ENCODE measurements around the gene KREMEN2. TPM values are rescaled to one million over a fixed set of nuclear protein-coding genes. Genes with fewer than 3 reads are reported as not detected.
A peak's percentile ranks its signal among the peaks of the same experiment; 100 is the strongest.

The KREMEN2 gene
- total and polyA plus RNA-seq, 2 of the 13 experiments (the other 11 are each of a cell fraction or from before 2014, with no cell fraction given): 0.48 to 1.2 TPM

DNA sequence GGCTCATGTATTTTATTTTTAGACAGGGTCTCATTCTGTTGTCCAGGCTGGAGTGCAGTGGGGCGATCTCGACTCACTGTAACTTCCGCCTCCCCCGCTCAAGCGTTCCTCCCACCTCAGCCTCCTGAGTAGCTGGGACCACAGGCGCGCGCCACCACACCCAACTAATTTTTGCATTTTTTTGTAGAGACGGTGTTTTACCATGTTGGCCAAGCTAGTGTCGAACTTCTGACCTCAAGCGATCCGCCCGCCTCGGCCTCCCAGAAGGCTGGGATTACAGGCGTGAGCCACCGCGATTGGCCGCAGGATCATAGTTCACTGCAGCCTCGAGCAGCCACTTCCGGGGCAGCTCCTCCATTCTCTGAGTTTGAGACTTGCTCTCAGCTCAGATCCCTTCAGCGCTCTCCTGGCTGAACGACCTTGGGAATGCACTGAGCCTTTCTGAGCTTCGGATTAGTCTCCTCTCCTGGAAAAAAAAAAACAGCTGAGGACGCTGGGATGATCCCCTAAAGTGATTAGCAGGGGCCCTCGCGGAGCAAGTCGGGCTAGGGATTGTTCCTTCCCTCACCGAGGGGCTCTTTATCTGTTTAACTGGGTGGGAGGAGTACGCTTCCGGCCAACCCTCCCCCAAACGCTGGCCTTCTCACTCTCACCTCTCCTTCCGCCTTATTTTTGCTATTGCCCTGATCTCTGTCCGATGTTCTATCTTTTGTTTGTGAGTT, 17.3 kb downstream of the KREMEN2 start (continued):
- TF ChIP-seq HNF1B (CRISPR knock-in tag; IDR thresholded peaks at IDR 0.05) (0 out of 2 replicates have a peak, but pooled peaks have one; percentile 37), ZNF766 (CRISPR knock-in tag; IDR thresholded peaks at IDR 0.05; ENCODE audit: borderline replicate concordance) (no peak), RELA (CRISPR knock-in tag; IDR thresholded peaks at IDR 0.05) (no peak), PRPF4 (IDR thresholded peaks at IDR 0.05; ENCODE audit: low read depth, low read length, poor library complexity, severe bottlenecking) (no peak), TEAD3 (CRISPR knock-in tag; optimal IDR thresholded peaks at IDR 0.05; ENCODE audit: borderline replicate concordance) (no peak), ZMAT3 (CRISPR knock-in tag; conservative IDR thresholded peaks at IDR 0.05) (no peak), SOX5 (CRISPR knock-in tag; IDR thresholded peaks at IDR 0.05; ENCODE audit: borderline replicate concordance) (no peak), ONECUT2 (CRISPR knock-in tag; IDR thresholded peaks at IDR 0.05) (no peak), ZFAT (CRISPR knock-in tag; conservative IDR thresholded peaks at IDR 0.05) (no peak), ZNF292 (CRISPR knock-in tag; IDR thresholded peaks at IDR 0.05; ENCODE audit: borderline replicate concordance, low read depth) (0 out of 2 replicates have a peak, but pooled peaks have one; percentile 70), SRY (CRISPR knock-in tag; IDR thresholded peaks at IDR 0.05) (0 out of 2 replicates have a peak, but pooled peaks have one; percentile 21), SIX1 (CRISPR knock-in tag; IDR thresholded peaks at IDR 0.05; ENCODE audit: borderline replicate concordance) (no peak), REPIN1 (CRISPR knock-in tag; IDR thresholded peaks at IDR 0.05; ENCODE audit: borderline replicate concordance, low read depth) (no peak), ZNF7 (CRISPR knock-in tag; IDR thresholded peaks at IDR 0.05) (0 out of 2 replicates have a peak, but pooled peaks have one; percentile 37), NR1H2 (CRISPR knock-in tag; IDR thresholded peaks at IDR 0.05; ENCODE audit: borderline replicate concordance, low read depth) (no peak)
- TF ChIP-seq, protein P1, sequence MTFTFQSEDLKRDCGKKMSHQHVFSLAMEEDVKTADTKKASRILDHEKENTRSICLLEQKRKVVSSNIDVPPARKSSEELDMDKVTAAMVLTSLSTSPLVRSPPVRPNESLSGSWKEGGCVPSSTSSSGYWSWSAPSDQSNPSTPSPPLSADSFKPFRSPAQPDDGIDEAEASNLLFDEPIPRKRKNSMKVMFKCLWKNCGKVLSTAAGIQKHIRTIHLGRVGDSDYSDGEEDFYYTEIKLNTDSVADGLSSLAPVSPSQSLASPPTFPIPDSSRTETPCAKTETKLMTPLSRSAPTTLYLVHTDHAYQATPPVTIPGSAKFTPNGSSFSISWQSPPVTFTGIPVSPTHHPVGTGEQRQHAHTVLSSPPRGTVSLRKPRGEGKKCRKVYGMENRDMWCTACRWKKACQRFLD (CRISPR knock-in tag; IDR thresholded peaks at IDR 0.05; ENCODE audit: borderline replicate concordance): no peak
- TF ChIP-seq, protein P2, sequence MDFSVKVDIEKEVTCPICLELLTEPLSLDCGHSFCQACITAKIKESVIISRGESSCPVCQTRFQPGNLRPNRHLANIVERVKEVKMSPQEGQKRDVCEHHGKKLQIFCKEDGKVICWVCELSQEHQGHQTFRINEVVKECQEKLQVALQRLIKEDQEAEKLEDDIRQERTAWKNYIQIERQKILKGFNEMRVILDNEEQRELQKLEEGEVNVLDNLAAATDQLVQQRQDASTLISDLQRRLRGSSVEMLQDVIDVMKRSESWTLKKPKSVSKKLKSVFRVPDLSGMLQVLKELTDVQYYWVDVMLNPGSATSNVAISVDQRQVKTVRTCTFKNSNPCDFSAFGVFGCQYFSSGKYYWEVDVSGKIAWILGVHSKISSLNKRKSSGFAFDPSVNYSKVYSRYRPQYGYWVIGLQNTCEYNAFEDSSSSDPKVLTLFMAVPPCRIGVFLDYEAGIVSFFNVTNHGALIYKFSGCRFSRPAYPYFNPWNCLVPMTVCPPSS (IDR thresholded peaks at IDR 0.05): no peak
- TF ChIP-seq, protein P3, sequence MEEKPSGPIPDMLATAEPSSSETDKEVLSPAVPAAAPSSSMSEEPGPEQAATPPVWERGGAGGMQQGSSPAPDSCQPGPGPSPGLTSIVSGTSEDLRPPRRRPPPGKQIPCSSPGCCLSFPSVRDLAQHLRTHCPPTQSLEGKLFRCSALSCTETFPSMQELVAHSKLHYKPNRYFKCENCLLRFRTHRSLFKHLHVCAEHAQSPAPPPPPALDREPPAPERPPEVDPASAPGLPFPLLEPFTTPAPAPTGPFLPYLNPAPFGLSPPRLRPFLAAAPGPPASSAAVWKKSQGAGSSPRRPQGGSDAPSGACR (CRISPR knock-in tag; IDR thresholded peaks at IDR 0.05): no peak
- TF ChIP-seq, protein P4, sequence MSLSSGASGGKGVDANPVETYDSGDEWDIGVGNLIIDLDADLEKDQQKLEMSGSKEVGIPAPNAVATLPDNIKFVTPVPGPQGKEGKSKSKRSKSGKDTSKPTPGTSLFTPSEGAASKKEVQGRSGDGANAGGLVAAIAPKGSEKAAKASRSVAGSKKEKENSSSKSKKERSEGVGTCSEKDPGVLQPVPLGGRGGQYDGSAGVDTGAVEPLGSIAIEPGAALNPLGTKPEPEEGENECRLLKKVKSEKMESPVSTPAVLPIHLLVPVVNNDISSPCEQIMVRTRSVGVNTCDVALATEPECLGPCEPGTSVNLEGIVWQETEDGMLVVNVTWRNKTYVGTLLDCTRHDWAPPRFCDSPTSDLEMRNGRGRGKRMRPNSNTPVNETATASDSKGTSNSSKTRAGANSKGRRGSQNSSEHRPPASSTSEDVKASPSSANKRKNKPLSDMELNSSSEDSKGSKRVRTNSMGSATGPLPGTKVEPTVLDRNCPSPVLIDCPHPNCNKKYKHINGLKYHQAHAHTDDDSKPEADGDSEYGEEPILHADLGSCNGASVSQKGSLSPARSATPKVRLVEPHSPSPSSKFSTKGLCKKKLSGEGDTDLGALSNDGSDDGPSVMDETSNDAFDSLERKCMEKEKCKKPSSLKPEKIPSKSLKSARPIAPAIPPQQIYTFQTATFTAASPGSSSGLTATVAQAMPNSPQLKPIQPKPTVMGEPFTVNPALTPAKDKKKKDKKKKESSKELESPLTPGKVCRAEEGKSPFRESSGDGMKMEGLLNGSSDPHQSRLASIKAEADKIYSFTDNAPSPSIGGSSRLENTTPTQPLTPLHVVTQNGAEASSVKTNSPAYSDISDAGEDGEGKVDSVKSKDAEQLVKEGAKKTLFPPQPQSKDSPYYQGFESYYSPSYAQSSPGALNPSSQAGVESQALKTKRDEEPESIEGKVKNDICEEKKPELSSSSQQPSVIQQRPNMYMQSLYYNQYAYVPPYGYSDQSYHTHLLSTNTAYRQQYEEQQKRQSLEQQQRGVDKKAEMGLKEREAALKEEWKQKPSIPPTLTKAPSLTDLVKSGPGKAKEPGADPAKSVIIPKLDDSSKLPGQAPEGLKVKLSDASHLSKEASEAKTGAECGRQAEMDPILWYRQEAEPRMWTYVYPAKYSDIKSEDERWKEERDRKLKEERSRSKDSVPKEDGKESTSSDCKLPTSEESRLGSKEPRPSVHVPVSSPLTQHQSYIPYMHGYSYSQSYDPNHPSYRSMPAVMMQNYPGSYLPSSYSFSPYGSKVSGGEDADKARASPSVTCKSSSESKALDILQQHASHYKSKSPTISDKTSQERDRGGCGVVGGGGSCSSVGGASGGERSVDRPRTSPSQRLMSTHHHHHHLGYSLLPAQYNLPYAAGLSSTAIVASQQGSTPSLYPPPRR (CRISPR knock-in tag; IDR thresholded peaks at IDR 0.05; ENCODE audit: borderline replicate concordance): no peak

Measured in HepG2 (cell line).